ENCODE data around the gene FLCN. TPM values are rescaled to one million over a fixed set of nuclear protein-coding genes. Genes with fewer than 3 reads are reported as not detected.
"Not testable (repeated sequence)": the region's sequence is repeated elsewhere in the genome, so short reads cannot be mapped to it uniquely, and the experiment has no call there.

The FLCN gene
- total RNA-seq, 2 donors from 2014 or later: 43.8 to 125 TPM

GRCh38 chr17:17186051-17186450 lies 50.9 kb downstream of the FLCN start:
- H3K4me1 ChIP-seq (replicated peaks): no peaks in the 10 kb centered on the region
- intact Hi-C loops (cut with DNase I): no loop called here
- DNase-seq (ENCODE audit: low spot score): peak; percentile 65

DNA sequence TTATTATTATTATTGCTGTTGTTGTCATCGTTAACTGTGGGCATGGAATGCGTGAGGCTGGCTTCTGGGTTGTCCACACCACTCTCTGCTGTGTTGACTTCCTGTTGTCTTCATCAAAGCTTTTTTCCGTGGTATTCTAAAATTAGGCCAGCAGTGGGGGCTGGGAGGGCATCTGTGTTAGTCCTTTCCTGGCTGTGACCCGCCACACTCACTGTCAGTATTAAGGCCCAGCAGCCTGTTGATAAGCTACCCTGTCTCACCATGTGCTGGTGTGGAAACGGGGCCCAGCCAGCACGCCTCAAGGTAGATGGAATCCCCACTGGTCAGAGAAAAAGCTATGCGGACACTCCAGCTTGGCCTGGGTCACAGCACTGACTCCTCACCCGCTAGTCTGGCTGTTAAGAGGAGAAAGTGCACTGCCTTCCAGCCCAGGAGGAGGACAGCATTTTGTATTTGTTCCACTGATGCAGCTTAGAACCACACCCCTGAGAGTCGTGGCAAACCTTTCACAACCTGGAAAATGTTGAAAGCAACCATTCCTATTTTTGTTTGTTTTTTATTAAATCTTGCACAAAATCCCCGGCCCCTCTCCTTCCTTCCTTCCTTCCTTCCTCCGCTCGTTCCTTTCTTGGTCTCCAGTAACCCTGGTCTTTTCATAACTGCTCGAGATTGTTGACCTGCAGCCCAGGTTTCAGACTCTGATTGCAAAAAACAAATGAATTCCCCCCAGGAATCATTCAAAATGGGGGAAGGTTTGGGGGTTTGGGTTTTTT lies 51.8 kb downstream of the FLCN start:
- H3K27ac ChIP-seq: not testable (repeated sequence)

More at GRCh38 chr17:17186051-17186450, 50.9 kb downstream of the FLCN start:
- Histone ChIP-seq H3K27me3 (replicated peaks; ENCODE audit: insufficient read depth) (no peaks in the 10 kb centered on the region), H3K27ac (no peak overlapping the region), H3K4me3 (no peak overlapping the region), H3K36me3 (no peaks in the 10 kb centered on the region), H3K9me3 (no peaks in the 10 kb centered on the region)
- TF ChIP-seq, protein P1, sequence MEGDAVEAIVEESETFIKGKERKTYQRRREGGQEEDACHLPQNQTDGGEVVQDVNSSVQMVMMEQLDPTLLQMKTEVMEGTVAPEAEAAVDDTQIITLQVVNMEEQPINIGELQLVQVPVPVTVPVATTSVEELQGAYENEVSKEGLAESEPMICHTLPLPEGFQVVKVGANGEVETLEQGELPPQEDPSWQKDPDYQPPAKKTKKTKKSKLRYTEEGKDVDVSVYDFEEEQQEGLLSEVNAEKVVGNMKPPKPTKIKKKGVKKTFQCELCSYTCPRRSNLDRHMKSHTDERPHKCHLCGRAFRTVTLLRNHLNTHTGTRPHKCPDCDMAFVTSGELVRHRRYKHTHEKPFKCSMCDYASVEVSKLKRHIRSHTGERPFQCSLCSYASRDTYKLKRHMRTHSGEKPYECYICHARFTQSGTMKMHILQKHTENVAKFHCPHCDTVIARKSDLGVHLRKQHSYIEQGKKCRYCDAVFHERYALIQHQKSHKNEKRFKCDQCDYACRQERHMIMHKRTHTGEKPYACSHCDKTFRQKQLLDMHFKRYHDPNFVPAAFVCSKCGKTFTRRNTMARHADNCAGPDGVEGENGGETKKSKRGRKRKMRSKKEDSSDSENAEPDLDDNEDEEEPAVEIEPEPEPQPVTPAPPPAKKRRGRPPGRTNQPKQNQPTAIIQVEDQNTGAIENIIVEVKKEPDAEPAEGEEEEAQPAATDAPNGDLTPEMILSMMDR (IDR thresholded peaks at IDR 0.05): no peak
- TF ChIP-seq POLR2A (IDR thresholded peaks at IDR 0.05): no peak
- peak; percentile 86 for TF ChIP-seq POLR2AphosphoS5 (IDR thresholded peaks at IDR 0.05)
- 31% methylated on average over 3 of the region's 3 CpGs for WGBS

DNA sequence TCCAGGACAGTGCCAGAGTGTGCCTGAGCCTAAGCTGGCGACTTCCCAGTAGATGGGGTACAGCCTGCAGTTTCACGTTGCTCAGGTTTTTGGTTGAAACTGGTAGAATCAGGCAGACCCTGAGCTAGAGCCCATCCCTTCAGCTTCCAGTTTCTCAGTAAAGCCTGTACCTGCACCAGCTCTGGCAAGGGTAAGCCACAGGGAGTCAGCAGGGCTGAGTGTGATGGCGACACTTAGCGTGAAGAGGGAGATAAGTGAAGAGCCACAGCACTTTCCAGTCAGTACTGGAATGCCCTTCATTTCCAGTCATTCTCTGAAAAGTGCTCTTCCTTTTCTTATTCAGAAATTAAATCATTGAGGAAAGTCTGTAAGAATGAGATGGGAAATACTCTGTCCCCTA lies 53.2 kb downstream of the FLCN start:
- intact Hi-C loops (cut with DNase I): no loop called here
- TF ChIP-seq POLR2A (IDR thresholded peaks at IDR 0.05): no peak
- TF ChIP-seq POLR2AphosphoS5 (IDR thresholded peaks at IDR 0.05): no peak
- TF ChIP-seq, protein P1 (IDR thresholded peaks at IDR 0.05): no peak
- Histone ChIP-seq H3K27ac (no peak overlapping the region), H3K9me3 (no peaks in the 10 kb centered on the region), H3K36me3 (no peaks in the 10 kb centered on the region), H3K27me3 (replicated peaks; ENCODE audit: insufficient read depth) (no peaks in the 10 kb centered on the region), H3K4me1 (replicated peaks) (no peaks in the 10 kb centered on the region), H3K4me3 (no peak overlapping the region)
- WGBS: 97% methylated on average over 4 of the region's 4 CpGs
- DNase-seq (ENCODE audit: low spot score): no peak

More for the DNA sequence above, 51.8 kb downstream of the FLCN start:
- H3K36me3 ChIP-seq; H3K4me1 ChIP-seq (replicated peaks); DNase-seq (ENCODE audit: low spot score); H3K4me3 ChIP-seq; intact Hi-C loops (cut with DNase I); H3K27me3 ChIP-seq (replicated peaks; ENCODE audit: insufficient read depth); H3K9me3 ChIP-seq: not testable (repeated sequence)
- 77% methylated on average over 11 of the region's 13 CpGs for WGBS

- TF ChIP-seq POLR2AphosphoS5 (IDR thresholded peaks at IDR 0.05): no peak
- no peak for TF ChIP-seq POLR2A (IDR thresholded peaks at IDR 0.05)
- TF ChIP-seq, protein P1 (IDR thresholded peaks at IDR 0.05): no peak
- H3K27ac ChIP-seq: no peak overlapping the region
These were observed 54.3 kb downstream of the FLCN start for GRCh38 chr17:17182598-17183136.

GRCh38 chr17:17181666-17182597 lies 55.0 kb downstream of the FLCN start:
- Histone ChIP-seq H3K27ac (peak overlapping the region in 1 of 2 donors; percentile 33), H3K4me3 (no peak overlapping the region), H3K27me3 (replicated peaks; ENCODE audit: insufficient read depth) (no peaks in the 10 kb centered on the region), H3K9me3 (no peaks in the 10 kb centered on the region), H3K4me1 (replicated peaks) (no peaks in the 10 kb centered on the region), H3K36me3 (peaks cover 0 to 5% of the 10 kb centered on the region in 2 donors)
- intact Hi-C loops (cut with DNase I): no loop called here
- TF ChIP-seq, protein P1 (IDR thresholded peaks at IDR 0.05): no peak
- TF ChIP-seq POLR2A (IDR thresholded peaks at IDR 0.05) (no peak), POLR2AphosphoS5 (IDR thresholded peaks at IDR 0.05) (no peak)
- 50% methylated on average over 15 of the region's 15 CpGs for WGBS
- DNase-seq (ENCODE audit: low spot score): no peak

More at GRCh38 chr17:17182598-17183136, 54.3 kb downstream of the FLCN start:
- Histone ChIP-seq H3K9me3 (no peaks in the 10 kb centered on the region), H3K4me1 (replicated peaks) (no peaks in the 10 kb centered on the region), H3K36me3 (no peaks in the 10 kb centered on the region), H3K4me3 (no peak overlapping the region), H3K27me3 (replicated peaks; ENCODE audit: insufficient read depth) (no peaks in the 10 kb centered on the region)
- DNase-seq (ENCODE audit: low spot score): no peak
- intact Hi-C loops (cut with DNase I): no loop called here
- WGBS: 89% methylated on average over 6 of the region's 6 CpGs

All from prostate gland (tissue), 2 donors.